OCI-LY7 (cell line): Measurements from ENCODE around the gene CPTP. TPM values are rescaled to one million over a fixed set of nuclear protein-coding genes. Genes with fewer than 3 reads are reported as not detected.

Experiments
- BruUV-seq: library from RNA; stranded (reverse); fragments of 400-500 nt; replicated peaks from 2 replicates; lab custom pipeline; 2021; lab: Mats Ljungman, UMichigan
- CTCF ChIA-PET: fragments of 300-600 bp; sonication (Branson Sonifier 250); formaldehyde crosslinking; loops from one replicate; lab custom pipeline; 2022; ENCODE audit warnings: antibody characterized with exemption; ENCODE audit not compliant: unreplicated experiment; lab: Charles Lee
- POLR2A ChIA-PET: fragments of 300-600 bp; sonication (Branson Sonifier 250); formaldehyde crosslinking; loops from one replicate; lab custom pipeline; 2022; ENCODE audit warnings: antibody characterized with exemption; lab: Charles Lee
- DNase-seq: peaks from one replicate; pipeline ENCODE4 v3.0.0-alpha.2; 2015; ENCODE audit warnings: low spot score
- H2AFZ ChIP-seq: fragments of 200-600 bp; sonication (generic), shearing (Covaris generic); 2 replicates; pipeline ENCODE4 v1.6.1; 2014; ENCODE audit warnings: mild to moderate bottlenecking, antibody characterized with exemption, low read length, moderate library complexity
- H3K27ac ChIP-seq: fragments of 200-600 bp; sonication (generic); 2 replicates; pipeline ENCODE4 v1.5.1; 2014; ENCODE audit warnings: mixed run types, low read depth, mild to moderate bottlenecking, moderate library complexity, low read length, inconsistent platforms; ENCODE audit not compliant: poor library complexity, severe bottlenecking
- H3K36me3 ChIP-seq: fragments of 200-600 bp; sonication (generic); 2 replicates; pipeline ENCODE4 v1.6.1; 2014; ENCODE audit warnings: mild to moderate bottlenecking, antibody characterized with exemption, low read length, moderate library complexity, mixed read lengths; ENCODE audit not compliant: insufficient read depth
- H3K4me1 ChIP-seq: fragments of 200-600 bp; sonication (generic); 2 replicates; pipeline ENCODE4 v1.5.1; 2014; ENCODE audit warnings: mild to moderate bottlenecking, low read length; ENCODE audit not compliant: insufficient read depth, poor library complexity, severe bottlenecking
- H3K4me2 ChIP-seq: fragments of 200-600 bp; sonication (generic); 2 replicates; pipeline ENCODE4 v1.6.1; 2014; ENCODE audit warnings: mild to moderate bottlenecking, low read length
- H3K4me3 ChIP-seq: fragments of 200-600 bp; sonication (generic); 2 replicates; pipeline ENCODE4 v1.5.1; 2014; ENCODE audit warnings: mild to moderate bottlenecking, low read depth, low read length; ENCODE audit not compliant: poor library complexity, severe bottlenecking
- H3K79me2 ChIP-seq: fragments of 200-600 bp; sonication (generic); 2 replicates; pipeline ENCODE4 v1.6.1; 2016; ENCODE audit warnings: low read depth, mild to moderate bottlenecking, low read length, moderate library complexity, mixed read lengths; ENCODE audit not compliant: insufficient read depth
- H3K9me2 ChIP-seq: fragments of 200-600 bp; sonication (generic); 2 replicates; pipeline ENCODE4 v1.6.1; 2016; ENCODE audit warnings: mild to moderate bottlenecking, low read length, mixed read lengths; ENCODE audit not compliant: insufficient read depth
- H3K9me3 ChIP-seq: fragments of 200-600 bp; sonication (generic); 2 replicates; pipeline ENCODE4 v1.6.1; 2014; ENCODE audit warnings: mild to moderate bottlenecking, mixed run types, low read length, mixed read lengths
- H4K20me1 ChIP-seq: fragments of 200-600 bp; sonication (generic); 2 replicates; pipeline ENCODE4 v1.6.1; 2014; ENCODE audit warnings: mild to moderate bottlenecking, antibody characterized with exemption, low read length, moderate library complexity, mixed read lengths; ENCODE audit not compliant: insufficient read depth
- EZH2phosphoT487 ChIP-seq: fragments of 200-600 bp; sonication (generic); IDR thresholded peaks from 2 replicates; pipeline ENCODE4 v1.6.1; 2018; ENCODE audit warnings: low read depth, borderline replicate concordance, mild to moderate bottlenecking, mixed run types, antibody characterized with exemption, low read length, moderate library complexity, mixed read lengths
- intact Hi-C: fragments of 100-400 bp; cut with micrococcal nuclease; formaldehyde crosslinking; loops from one replicate; pipeline ENCODE4 v1.10.0; 2022; ENCODE audit not compliant: unreplicated experiment
- total RNA-seq, 2 experiments: library from RNA; depleted of rRNA in 1 of 2; stranded (reverse); fragments of >200 nt in 1 of 2; shearing (Covaris generic) in 1 of 2; gene quantifications; 2 replicates each; pipeline ENCODE4 v1.2.3, GENCODE V29; 2014 to 2022
- TF ChIP-seq, protein P1 (sequence below): fragments of 200-600 bp; sonication (generic); conservative IDR thresholded peaks from 2 replicates; pipeline ENCODE4 v1.5.1; 2014; ENCODE audit warnings: mild to moderate bottlenecking, antibody characterized with exemption, low read length, moderate library complexity, mixed read lengths

The CPTP gene
- total RNA-seq, 2 experiments from 2014 or later = 16.6 to 20.6 TPM

DNA sequence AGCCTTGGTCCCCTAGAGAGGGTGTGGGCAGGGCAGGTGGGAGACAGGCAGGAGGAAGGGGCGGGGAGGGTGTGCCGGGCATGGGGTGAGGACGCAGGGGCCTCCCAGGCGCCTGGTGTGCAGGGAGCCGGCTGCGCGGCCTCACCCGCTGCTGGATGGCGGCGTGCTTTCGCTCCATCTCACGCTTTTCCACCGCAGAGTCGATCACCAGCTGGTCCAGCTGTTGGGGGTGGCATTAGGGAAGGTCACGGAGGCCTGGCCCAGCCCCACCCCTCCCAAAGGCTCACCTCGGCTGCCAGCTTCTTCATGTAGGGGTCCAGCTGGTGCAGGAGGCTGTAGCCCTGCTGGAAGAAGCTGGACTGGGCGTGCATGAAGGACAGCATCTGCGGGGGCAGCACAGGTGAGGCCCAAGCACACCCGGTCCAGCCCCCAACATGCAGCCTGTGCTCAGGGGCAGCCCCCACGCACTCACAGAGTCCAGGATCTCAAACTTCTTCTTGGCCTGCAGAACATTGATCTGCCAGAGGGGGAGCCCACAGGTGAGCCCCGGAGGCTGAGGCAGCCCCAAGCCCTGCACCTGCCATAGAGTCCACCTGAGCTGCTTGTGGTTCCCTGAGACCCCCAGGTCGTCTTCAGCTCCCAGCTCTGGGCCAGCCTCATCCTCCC lies 24.8 kb upstream of the CPTP start:
- POLR2A ChIA-PET = no interaction called here
- H3K36me3 ChIP-seq = no peaks in the 10 kb centered on the region
- BruUV-seq = no TSS peak
- H2AFZ ChIP-seq = no peak overlapping the region
- H3K9me2 ChIP-seq = no peaks in the 10 kb centered on the region
- TF ChIP-seq, protein P1, sequence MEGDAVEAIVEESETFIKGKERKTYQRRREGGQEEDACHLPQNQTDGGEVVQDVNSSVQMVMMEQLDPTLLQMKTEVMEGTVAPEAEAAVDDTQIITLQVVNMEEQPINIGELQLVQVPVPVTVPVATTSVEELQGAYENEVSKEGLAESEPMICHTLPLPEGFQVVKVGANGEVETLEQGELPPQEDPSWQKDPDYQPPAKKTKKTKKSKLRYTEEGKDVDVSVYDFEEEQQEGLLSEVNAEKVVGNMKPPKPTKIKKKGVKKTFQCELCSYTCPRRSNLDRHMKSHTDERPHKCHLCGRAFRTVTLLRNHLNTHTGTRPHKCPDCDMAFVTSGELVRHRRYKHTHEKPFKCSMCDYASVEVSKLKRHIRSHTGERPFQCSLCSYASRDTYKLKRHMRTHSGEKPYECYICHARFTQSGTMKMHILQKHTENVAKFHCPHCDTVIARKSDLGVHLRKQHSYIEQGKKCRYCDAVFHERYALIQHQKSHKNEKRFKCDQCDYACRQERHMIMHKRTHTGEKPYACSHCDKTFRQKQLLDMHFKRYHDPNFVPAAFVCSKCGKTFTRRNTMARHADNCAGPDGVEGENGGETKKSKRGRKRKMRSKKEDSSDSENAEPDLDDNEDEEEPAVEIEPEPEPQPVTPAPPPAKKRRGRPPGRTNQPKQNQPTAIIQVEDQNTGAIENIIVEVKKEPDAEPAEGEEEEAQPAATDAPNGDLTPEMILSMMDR = peak; percentile 69
- TF ChIP-seq EZH2phosphoT487 = no peak
- H3K79me2 ChIP-seq = no peaks in the 10 kb centered on the region
- intact Hi-C loops = no loop called here
- CTCF ChIA-PET = interaction anchor here (1.3 kb wide), 1 partner anchor 8 kb away, joined by 3 read pairs; no protein-coding TSS in a partner anchor
- H3K4me3 ChIP-seq = no peak overlapping the region
- no peaks in the 10 kb centered on the region for H4K20me1 ChIP-seq
- no peak overlapping the region for H3K4me2 ChIP-seq
- DNase-seq = peak; percentile 48
- no peaks in the 10 kb centered on the region for H3K9me3 ChIP-seq
- H3K4me1 ChIP-seq = peaks cover 1% of the 10 kb centered on the region
- H3K27ac ChIP-seq = no peak overlapping the region

DNA sequence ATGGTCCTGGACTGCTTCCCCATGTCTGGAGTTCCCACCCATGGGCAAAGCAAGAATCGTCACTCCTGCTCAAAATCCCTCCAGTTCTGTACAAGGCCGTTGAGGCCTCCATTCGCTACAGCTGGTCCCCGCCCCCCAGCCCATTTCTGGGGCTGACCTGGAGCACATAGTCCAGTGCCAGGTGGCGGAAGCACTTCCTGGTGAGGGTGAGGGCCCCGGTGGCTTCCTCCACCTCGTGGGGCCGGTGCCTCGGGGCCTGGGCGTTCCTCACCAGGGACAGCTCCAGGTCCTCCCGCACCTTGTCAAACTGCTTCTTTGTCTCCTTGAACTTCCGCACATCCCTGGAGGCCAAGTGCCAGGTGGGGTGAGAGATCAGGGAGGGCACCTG lies 24.3 kb upstream of the CPTP start:
- H3K36me3 ChIP-seq = no peaks in the 10 kb centered on the region
- no TSS peak for BruUV-seq
- ChIA-PET POLR2A (no interaction called here), CTCF (interaction anchor here (1.3 kb wide), 1 partner anchor 9 kb away, joined by 3 read pairs; no protein-coding TSS in a partner anchor)
- no peaks in the 10 kb centered on the region for H3K9me2 ChIP-seq
- intact Hi-C loops = no loop called here
- no peak overlapping the region for H3K27ac ChIP-seq
- DNase-seq = no peak
- no peak overlapping the region for H3K4me3 ChIP-seq
- no peak overlapping the region for H3K4me2 ChIP-seq
- TF ChIP-seq EZH2phosphoT487 = no peak
- TF ChIP-seq, protein P1 = peak; percentile 43; the same call in 1 of the 2 replicates
- H3K9me3 ChIP-seq = no peaks in the 10 kb centered on the region
- H3K79me2 ChIP-seq = no peaks in the 10 kb centered on the region
- H4K20me1 ChIP-seq = no peaks in the 10 kb centered on the region
- H2AFZ ChIP-seq = no peak overlapping the region
- H3K4me1 ChIP-seq = peaks cover 6% of the 10 kb centered on the region

GRCh38 chr1:1302006-1302430 lies 22.6 kb upstream of the CPTP start:
- no peaks in the 10 kb centered on the region for H3K9me3 ChIP-seq
- no peak for TF ChIP-seq EZH2phosphoT487
- TF ChIP-seq, protein P1 = peak; percentile 75
- no peak overlapping the region for H2AFZ ChIP-seq
- H3K4me1 ChIP-seq = peaks cover 23% of the 10 kb centered on the region
- no peaks in the 10 kb centered on the region for H4K20me1 ChIP-seq
- no peak overlapping the region for H3K27ac ChIP-seq
- H3K4me3 ChIP-seq = no peak overlapping the region
- H3K9me2 ChIP-seq = no peaks in the 10 kb centered on the region
- no peaks in the 10 kb centered on the region for H3K79me2 ChIP-seq
- intact Hi-C loops = no loop called here
- ChIA-PET CTCF (no interaction called here), POLR2A (no interaction called here)
- DNase-seq = peak; percentile 37
- H3K36me3 ChIP-seq = no peaks in the 10 kb centered on the region
- no TSS peak for BruUV-seq
- H3K4me2 ChIP-seq = no peak overlapping the region
